ENCODE results near the gene FOXP4. TPM values are rescaled to one million over a fixed set of nuclear protein-coding genes. Genes with fewer than 3 reads are reported as not detected.
"Not testable (repeated sequence)": the region's sequence is repeated elsewhere in the genome, so short reads cannot be mapped to it uniquely, and the experiment has no call there.

Gene FOXP4
- total RNA-seq, 1 donor from 2014 or later = 27.9 TPM

DNA sequence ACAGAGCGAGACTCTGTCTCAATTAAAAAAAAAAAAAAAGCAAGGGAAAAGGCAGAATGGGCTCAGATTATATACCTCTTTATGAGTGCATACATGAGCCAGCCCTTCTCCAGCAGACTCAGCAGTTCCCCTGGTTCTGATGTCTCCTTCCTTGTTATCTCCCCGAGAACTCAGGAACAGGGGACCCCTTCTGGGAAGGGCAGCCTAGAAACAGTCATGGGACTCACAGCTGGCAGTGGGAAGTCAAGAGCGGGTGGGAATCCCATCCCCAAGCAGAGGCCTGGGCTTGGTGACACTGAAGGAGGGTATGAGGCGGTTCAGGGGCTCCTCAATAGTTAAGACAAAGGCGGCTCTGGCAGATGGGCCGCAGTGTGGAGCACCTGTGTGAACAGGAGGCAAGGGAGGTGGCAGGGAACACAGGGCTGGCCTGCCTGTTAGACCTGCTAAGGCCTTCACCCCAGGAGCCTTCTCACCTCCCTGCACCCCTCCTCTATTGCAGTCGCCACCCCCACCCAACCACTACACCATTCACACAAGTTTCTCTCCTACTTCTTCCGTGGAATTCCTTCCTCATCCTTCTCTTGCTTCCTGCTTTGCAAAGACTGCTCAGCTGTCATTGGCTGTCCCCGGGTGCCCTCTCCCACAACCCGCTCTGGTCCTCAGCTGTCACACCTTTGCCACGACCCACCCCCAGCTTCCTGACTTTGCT lies 62.4 kb downstream of the FOXP4 start:
- H3K36me3 Mint-ChIP-seq (ENCODE audit: unreplicated experiment) = peaks cover 19% of the 10 kb centered on the region
- TF ChIP-seq, protein P1, sequence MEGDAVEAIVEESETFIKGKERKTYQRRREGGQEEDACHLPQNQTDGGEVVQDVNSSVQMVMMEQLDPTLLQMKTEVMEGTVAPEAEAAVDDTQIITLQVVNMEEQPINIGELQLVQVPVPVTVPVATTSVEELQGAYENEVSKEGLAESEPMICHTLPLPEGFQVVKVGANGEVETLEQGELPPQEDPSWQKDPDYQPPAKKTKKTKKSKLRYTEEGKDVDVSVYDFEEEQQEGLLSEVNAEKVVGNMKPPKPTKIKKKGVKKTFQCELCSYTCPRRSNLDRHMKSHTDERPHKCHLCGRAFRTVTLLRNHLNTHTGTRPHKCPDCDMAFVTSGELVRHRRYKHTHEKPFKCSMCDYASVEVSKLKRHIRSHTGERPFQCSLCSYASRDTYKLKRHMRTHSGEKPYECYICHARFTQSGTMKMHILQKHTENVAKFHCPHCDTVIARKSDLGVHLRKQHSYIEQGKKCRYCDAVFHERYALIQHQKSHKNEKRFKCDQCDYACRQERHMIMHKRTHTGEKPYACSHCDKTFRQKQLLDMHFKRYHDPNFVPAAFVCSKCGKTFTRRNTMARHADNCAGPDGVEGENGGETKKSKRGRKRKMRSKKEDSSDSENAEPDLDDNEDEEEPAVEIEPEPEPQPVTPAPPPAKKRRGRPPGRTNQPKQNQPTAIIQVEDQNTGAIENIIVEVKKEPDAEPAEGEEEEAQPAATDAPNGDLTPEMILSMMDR (IDR thresholded peaks at IDR 0.05; ENCODE audit: partially characterized antibody, unreplicated experiment) = no peak
- peaks cover 9% of the 10 kb centered on the region for H3K27me3 Mint-ChIP-seq (ENCODE audit: unreplicated experiment)
- peaks cover 1% of the 10 kb centered on the region for H3K4me1 Mint-ChIP-seq (ENCODE audit: low read depth, unreplicated experiment)
- DNase-seq = no peak
- H3K27ac Mint-ChIP-seq (ENCODE audit: unreplicated experiment) = no peak overlapping the region
- H3K9me3 Mint-ChIP-seq (ENCODE audit: unreplicated experiment) = peaks cover 5% of the 10 kb centered on the region
- no peak overlapping the region for H3K4me3 Mint-ChIP-seq (ENCODE audit: unreplicated experiment)

DNA sequence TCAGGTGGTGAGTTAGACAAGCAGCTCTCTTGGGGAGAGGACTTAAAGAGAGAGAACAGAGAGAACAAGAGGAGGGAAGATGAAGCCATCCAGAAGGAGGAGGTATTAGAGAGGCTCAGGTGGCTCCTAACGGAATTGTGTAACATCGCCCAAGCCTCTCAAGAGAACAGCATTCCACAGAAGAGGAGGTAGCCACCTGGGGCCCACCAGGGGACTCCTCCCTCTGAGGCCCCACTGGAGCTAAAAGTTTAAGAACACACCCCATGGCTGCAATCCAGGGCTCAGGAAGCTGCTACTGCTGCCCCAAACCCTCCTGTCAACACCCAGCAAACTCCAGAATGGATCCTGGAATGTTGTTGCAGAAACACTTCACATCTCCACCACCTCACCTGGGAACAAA lies 68.5 kb downstream of the FOXP4 start:
- H3K27ac Mint-ChIP-seq (ENCODE audit: unreplicated experiment) = no peak overlapping the region
- DNase-seq = no peak
- H3K4me3 Mint-ChIP-seq (ENCODE audit: unreplicated experiment) = no peak overlapping the region
- H3K36me3 Mint-ChIP-seq (ENCODE audit: unreplicated experiment) = peaks cover 27% of the 10 kb centered on the region
- TF ChIP-seq, protein P1 (IDR thresholded peaks at IDR 0.05; ENCODE audit: partially characterized antibody, unreplicated experiment) = no peak
- H3K9me3 Mint-ChIP-seq (ENCODE audit: unreplicated experiment) = peaks cover 8% of the 10 kb centered on the region
- peaks cover 4% of the 10 kb centered on the region for H3K27me3 Mint-ChIP-seq (ENCODE audit: unreplicated experiment)
- H3K4me1 Mint-ChIP-seq (ENCODE audit: low read depth, unreplicated experiment) = no peaks in the 10 kb centered on the region

DNA sequence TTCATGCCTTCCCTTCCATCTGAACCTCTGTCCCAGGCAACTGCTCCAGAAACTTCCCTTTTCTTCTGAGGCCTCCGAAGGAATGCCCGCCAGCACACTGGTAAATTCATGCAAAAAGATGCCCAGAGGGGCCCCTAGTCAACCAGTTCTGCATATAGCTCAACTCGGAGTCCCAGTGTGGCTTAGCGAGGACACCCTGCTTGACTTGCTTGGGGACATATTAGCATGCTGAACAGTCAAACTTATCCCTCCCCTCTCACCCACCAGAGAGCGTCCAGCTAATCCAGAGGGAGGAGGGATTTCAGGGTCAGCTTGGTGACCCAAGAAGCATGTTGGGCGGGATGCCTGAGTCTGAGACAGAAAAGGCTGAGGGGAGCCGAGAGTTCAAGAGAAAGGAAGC lies 69.1 kb downstream of the FOXP4 start:
- no peak for DNase-seq
- TF ChIP-seq, protein P1 (IDR thresholded peaks at IDR 0.05; ENCODE audit: partially characterized antibody, unreplicated experiment) = no peak
- Mint-ChIP-seq H3K4me3 (ENCODE audit: unreplicated experiment) (no peak overlapping the region), H3K27ac (ENCODE audit: unreplicated experiment) (no peak overlapping the region), H3K4me1 (ENCODE audit: low read depth, unreplicated experiment) (no peaks in the 10 kb centered on the region), H3K9me3 (ENCODE audit: unreplicated experiment) (peaks cover 8% of the 10 kb centered on the region), H3K27me3 (ENCODE audit: unreplicated experiment) (peaks cover 4% of the 10 kb centered on the region), H3K36me3 (ENCODE audit: unreplicated experiment) (peaks cover 27% of the 10 kb centered on the region)

DNA sequence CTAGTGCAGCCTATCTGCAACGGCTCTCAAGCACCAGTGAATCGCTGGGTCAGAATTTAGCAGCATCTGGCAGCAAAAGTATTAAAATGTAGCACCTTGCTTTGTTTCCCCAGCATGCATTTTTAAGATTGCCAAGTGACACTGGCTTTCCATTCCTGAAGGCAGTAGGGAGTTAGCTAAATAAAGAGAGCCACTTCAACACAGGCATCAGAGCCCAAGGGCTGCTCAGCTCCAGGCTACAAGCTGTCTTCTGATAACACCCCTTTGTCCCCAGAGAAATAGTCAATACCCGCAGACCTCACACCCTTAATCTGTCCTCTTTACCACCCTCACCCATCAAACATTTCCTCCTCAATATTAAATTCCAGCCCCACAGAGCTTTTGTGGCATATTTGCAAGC lies 72.4 kb downstream of the FOXP4 start:
- Mint-ChIP-seq H3K27me3 (ENCODE audit: unreplicated experiment) (peaks cover 4% of the 10 kb centered on the region), H3K4me1 (ENCODE audit: low read depth, unreplicated experiment) (no peaks in the 10 kb centered on the region), H3K9me3 (ENCODE audit: unreplicated experiment) (peaks cover 6% of the 10 kb centered on the region), H3K27ac (ENCODE audit: unreplicated experiment) (no peak overlapping the region), H3K4me3 (ENCODE audit: unreplicated experiment) (no peak overlapping the region), H3K36me3 (ENCODE audit: unreplicated experiment) (peaks cover 16% of the 10 kb centered on the region)
- TF ChIP-seq, protein P1 (IDR thresholded peaks at IDR 0.05; ENCODE audit: partially characterized antibody, unreplicated experiment) = no peak
- DNase-seq = no peak

GRCh38 chr6:41619193-41619592 lies 73.0 kb downstream of the FOXP4 start:
- H3K27me3 Mint-ChIP-seq (ENCODE audit: unreplicated experiment); H3K27ac Mint-ChIP-seq (ENCODE audit: unreplicated experiment); H3K9me3 Mint-ChIP-seq (ENCODE audit: unreplicated experiment): not testable (repeated sequence)

More at GRCh38 chr6:41619193-41619592, 73.0 kb downstream of the FOXP4 start:
- not testable (repeated sequence) for H3K4me3 Mint-ChIP-seq (ENCODE audit: unreplicated experiment); H3K4me1 Mint-ChIP-seq (ENCODE audit: low read depth, unreplicated experiment); DNase-seq
- H3K36me3 Mint-ChIP-seq (ENCODE audit: unreplicated experiment) = peaks cover 13% of the 10 kb centered on the region
